Mucosa of descending colon (tissue), 3 donors: ENCODE measurements around the gene SFMBT1. TPM values are rescaled to one million over a fixed set of nuclear protein-coding genes. Genes with fewer than 3 reads are reported as not detected.

Experiments
- ATAC-seq: fragments of 200-7000 bp; cut with Tn5 transposase; one replicate; pipeline ENCODE4 v1.9.1; 2020; ENCODE audit warnings: mild to moderate bottlenecking, moderate library complexity
- DNase-seq, 3 donors: peaks; one replicate each; pipeline ENCODE4 v3.0.0-alpha.2; 2020
- H3K36me3 ChIP-seq: fragments of 200-600 bp; one replicate; pipeline ENCODE4 v1.8.0; 2021; ENCODE audit warnings: low read depth, mild to moderate bottlenecking
- H3K4me1 ChIP-seq: fragments of 200-600 bp; one replicate; pipeline ENCODE4 v1.8.0; 2021; ENCODE audit warnings: low read depth, mild to moderate bottlenecking
- H3K4me3 ChIP-seq: fragments of 200-600 bp; one replicate; pipeline ENCODE4 v1.8.0; 2021; ENCODE audit warnings: mild to moderate bottlenecking
- H3K9me3 ChIP-seq: fragments of 200-600 bp; one replicate; pipeline ENCODE4 v1.8.0; 2021; ENCODE audit warnings: mild to moderate bottlenecking
- intact Hi-C, 2 donors: fragments of 100-400 bp; cut with DNase I in 1 of 2; cut with micrococcal nuclease in 1 of 2; formaldehyde crosslinking; loops; one replicate each; pipeline versions ENCODE4 v1.11.0 to v1.11.1; 2022; cut with DNase I, micrococcal nuclease
- total RNA-seq, 3 donors: library from RNA; stranded (reverse); fragmentation: NEBNext Ultra II Directional in 2 of 3; extraction: Animal tissue kit (Norgen Biotek cat#: 25700) in 2 of 3; gene quantifications; one replicate each; pipeline versions ENCODE4 v1.2.1 to v1.2.4, GENCODE V29; 2021 to 2023
- TF ChIP-seq, protein P1 (sequence below): fragments of 200-600 bp; IDR thresholded peaks from one replicate; pipeline ENCODE4 v1.8.0; 2022; ENCODE audit warnings: antibody characterized with exemption, mild to moderate bottlenecking
- donor health status: DM: no; HTN: no; CAD: no; lungs with moderate emphysema.
- donor health status: DM: no; HTN: no; CAD: no.
- donor health status: DM: no; HTN: yes; CAD: no.

The SFMBT1 gene
- total RNA-seq, 3 donors from 2014 or later, result 19.7 to 22.8 (median 19.8) TPM

- H3K4me1 ChIP-seq, result no peaks in the 10 kb centered on the region
These were observed 22.6 kb downstream of the SFMBT1 start for GRCh38 chr3:53023072-53023823.

GRCh38 chr3:53022647-53023046 is 23.2 kb downstream of the SFMBT1 start:
- Histone ChIP-seq H3K36me3 (no peaks in the 10 kb centered on the region), H3K4me3 (no peak overlapping the region), H3K4me1 (no peaks in the 10 kb centered on the region), H3K9me3 (no peaks in the 10 kb centered on the region)
- TF ChIP-seq, protein P1, sequence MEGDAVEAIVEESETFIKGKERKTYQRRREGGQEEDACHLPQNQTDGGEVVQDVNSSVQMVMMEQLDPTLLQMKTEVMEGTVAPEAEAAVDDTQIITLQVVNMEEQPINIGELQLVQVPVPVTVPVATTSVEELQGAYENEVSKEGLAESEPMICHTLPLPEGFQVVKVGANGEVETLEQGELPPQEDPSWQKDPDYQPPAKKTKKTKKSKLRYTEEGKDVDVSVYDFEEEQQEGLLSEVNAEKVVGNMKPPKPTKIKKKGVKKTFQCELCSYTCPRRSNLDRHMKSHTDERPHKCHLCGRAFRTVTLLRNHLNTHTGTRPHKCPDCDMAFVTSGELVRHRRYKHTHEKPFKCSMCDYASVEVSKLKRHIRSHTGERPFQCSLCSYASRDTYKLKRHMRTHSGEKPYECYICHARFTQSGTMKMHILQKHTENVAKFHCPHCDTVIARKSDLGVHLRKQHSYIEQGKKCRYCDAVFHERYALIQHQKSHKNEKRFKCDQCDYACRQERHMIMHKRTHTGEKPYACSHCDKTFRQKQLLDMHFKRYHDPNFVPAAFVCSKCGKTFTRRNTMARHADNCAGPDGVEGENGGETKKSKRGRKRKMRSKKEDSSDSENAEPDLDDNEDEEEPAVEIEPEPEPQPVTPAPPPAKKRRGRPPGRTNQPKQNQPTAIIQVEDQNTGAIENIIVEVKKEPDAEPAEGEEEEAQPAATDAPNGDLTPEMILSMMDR, result no peak
- ATAC-seq (no peak), DNase-seq (no peak)
- intact Hi-C loops, result no loop called here

More at GRCh38 chr3:53023072-53023823, 22.6 kb downstream of the SFMBT1 start:
- no peak for DNase-seq
- ATAC-seq, result no peak
- TF ChIP-seq, protein P1, result no peak
- intact Hi-C loops, result no loop called here
- no peaks in the 10 kb centered on the region for H3K36me3 ChIP-seq
- no peaks in the 10 kb centered on the region for H3K9me3 ChIP-seq
- no peak overlapping the region for H3K4me3 ChIP-seq

DNA sequence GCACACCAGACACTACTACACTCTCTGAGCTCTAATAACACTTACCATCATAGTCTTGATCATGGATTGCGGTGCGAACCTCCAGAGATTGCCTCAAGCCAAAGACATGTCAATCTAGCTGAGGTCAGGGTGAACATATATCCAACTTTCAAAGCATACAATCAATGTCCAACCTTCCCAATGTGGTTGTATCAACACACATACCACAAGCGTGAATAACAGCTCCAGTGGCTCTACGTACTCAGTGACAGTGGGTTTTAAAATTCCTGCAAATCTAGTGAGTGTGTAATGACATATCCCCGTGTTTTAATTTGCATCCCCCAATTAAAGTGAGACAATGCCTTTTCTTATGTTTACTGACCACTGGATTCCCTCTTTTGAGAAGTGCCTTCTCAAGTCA is 29.6 kb downstream of the SFMBT1 start:
- intact Hi-C loops, result no loop called here
- TF ChIP-seq, protein P1, result no peak
- Histone ChIP-seq H3K4me1 (no peaks in the 10 kb centered on the region), H3K36me3 (no peaks in the 10 kb centered on the region), H3K4me3 (no peak overlapping the region), H3K9me3 (no peaks in the 10 kb centered on the region)
- DNase-seq (no peak), ATAC-seq (no peak)

DNA sequence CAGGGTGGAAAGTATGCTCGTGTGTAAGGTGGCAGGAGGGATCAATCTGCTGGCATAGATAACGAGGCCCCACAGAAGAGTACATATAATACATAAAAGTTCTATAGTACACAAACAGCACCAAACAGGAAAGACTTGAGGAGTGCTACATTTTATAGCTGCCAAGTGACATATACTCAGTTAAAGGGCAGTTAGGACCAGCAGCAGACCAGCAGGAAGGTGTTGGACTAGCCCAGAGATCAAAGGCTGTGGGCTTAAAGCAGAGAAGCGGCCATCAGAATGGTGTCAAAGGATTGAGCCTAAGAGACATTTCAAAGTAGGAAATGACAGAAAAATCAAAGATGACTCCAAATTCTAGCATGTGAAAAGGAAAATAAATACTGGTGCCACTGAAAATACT is 34.5 kb downstream of the SFMBT1 start:
- ATAC-seq, result peak; percentile 86

GRCh38 chr3:53009826-53010539 is 35.9 kb downstream of the SFMBT1 start:
- ATAC-seq (peak; percentile 46), DNase-seq (no peak)
- H3K4me3 ChIP-seq, result no peak overlapping the region
- TF ChIP-seq, protein P1, result no peak
- no peaks in the 10 kb centered on the region for H3K36me3 ChIP-seq
- peaks cover 10% of the 10 kb centered on the region for H3K4me1 ChIP-seq
- intact Hi-C loops, result no loop called here
- no peaks in the 10 kb centered on the region for H3K9me3 ChIP-seq

More for the DNA sequence above, 34.5 kb downstream of the SFMBT1 start:
- Histone ChIP-seq H3K4me3 (no peak overlapping the region), H3K9me3 (no peaks in the 10 kb centered on the region), H3K4me1 (peaks cover 2% of the 10 kb centered on the region), H3K36me3 (no peaks in the 10 kb centered on the region)
- DNase-seq, result no peak
- intact Hi-C loops, result no loop called here
- TF ChIP-seq, protein P1, result no peak
